H1 (cell line): Measurements from ENCODE around the gene LOXL1. TPM values are rescaled to one million over a fixed set of nuclear protein-coding genes. Genes with fewer than 3 reads are reported as not detected.
"Not testable (repeated sequence)": the region's sequence is repeated elsewhere in the genome, so short reads cannot be mapped to it uniquely, and the experiment has no call there.

Experiments
- CTCF ChIA-PET: fragments of 300-600 bp; sonication (Branson Sonifier 250); formaldehyde crosslinking; loops from one replicate; lab custom pipeline; 2021; ENCODE audit not compliant: partially characterized antibody; lab: Charles Lee
- POLR2A ChIA-PET: fragments of 300-600 bp; sonication (Branson Sonifier 250); formaldehyde crosslinking; loops from one replicate; lab custom pipeline; 2021; ENCODE audit warnings: inconsistent platforms; ENCODE audit not compliant: partially characterized antibody; lab: Charles Lee
- DNase-seq, 2 experiments: peaks; one replicate each; pipeline versions ENCODE4 v3.0.0 to v3.0.0-alpha.2; 2010 to 2022; ENCODE audit warnings: low spot score in 2 of 2, low read depth in 1 of 2, mixed read lengths in 1 of 2
- FAIRE-seq: peaks from 2 replicates; lab custom pipeline; 2011; peaks lifted over from hg19 to GRCh38; lab: Jason Lieb, UNC
- H2AFZ ChIP-seq: 2 replicates; pipeline ENCODE4 v1.8.1; 2012; ENCODE audit warnings: low read length, inconsistent platforms
- H2AK5ac ChIP-seq: 2 replicates; pipeline ENCODE4 v1.6.1; 2013; ENCODE audit warnings: low read depth, low read length
- H2BK120ac ChIP-seq: replicated peaks from 2 replicates; pipeline ENCODE3; 2013; ENCODE audit warnings: low read depth, low read length, inconsistent platforms
- H2BK12ac ChIP-seq: 2 replicates; pipeline ENCODE4 v1.6.1; 2013; ENCODE audit warnings: low read depth, low read length
- H2BK15ac ChIP-seq: 2 replicates; pipeline ENCODE4 v1.6.1; 2013; ENCODE audit warnings: low read length
- H2BK20ac ChIP-seq: 2 replicates; pipeline ENCODE4 v1.6.1; 2013; ENCODE audit warnings: low read length
- H2BK5ac ChIP-seq: 2 replicates; pipeline ENCODE4 v1.6.1; 2013; ENCODE audit warnings: low read depth, low read length
- H3K14ac ChIP-seq: 2 replicates; pipeline ENCODE4 v1.6.1; 2013; ENCODE audit warnings: inconsistent platforms; ENCODE audit not compliant: insufficient read length
- H3K18ac ChIP-seq: 2 replicates; pipeline ENCODE4 v1.6.1; 2013; ENCODE audit warnings: low read length; ENCODE audit errors: extremely low read depth
- H3K23ac ChIP-seq: 2 replicates; pipeline ENCODE4 v1.6.1; 2013; ENCODE audit warnings: inconsistent platforms; ENCODE audit not compliant: insufficient read length
- H3K23me2 ChIP-seq: 2 replicates; pipeline ENCODE4 v1.6.1; 2013; ENCODE audit warnings: low read depth, low read length
- H3K27ac ChIP-seq: 2 replicates; pipeline ENCODE4 v1.6.1; 2011; ENCODE audit warnings: low read depth, low read length, inconsistent platforms
- H3K27me3 ChIP-seq, 4 experiments: replicated peaks in 1 of 4; 1 replicate in 1 of 4; 2 replicates in 3 of 4; pipeline versions ENCODE4 v1.6.1 to v1.8.1; 2011 to 2013; ENCODE audit warnings: low read length in 3 of 4, mild to moderate bottlenecking in 3 of 4, inconsistent platforms in 2 of 4, mixed read lengths in 2 of 4, moderate library complexity in 1 of 4; ENCODE audit not compliant: control insufficient read depth in 3 of 4, insufficient read depth in 3 of 4; ENCODE audit errors: extremely low read depth in 1 of 4
- H3K36me3 ChIP-seq, 4 experiments: 2 replicates each; pipeline versions ENCODE4 v1.6.1 to v1.8.1; 2011 to 2013; ENCODE audit warnings: mild to moderate bottlenecking in 4 of 4, low read length in 3 of 4, moderate library complexity in 2 of 4, control low read depth in 1 of 4, inconsistent platforms in 1 of 4; ENCODE audit not compliant: insufficient read depth in 4 of 4, control insufficient read depth in 2 of 4
- H3K4ac ChIP-seq: replicated peaks from 2 replicates; pipeline ENCODE3; 2013; ENCODE audit warnings: low read length, low read depth, mixed read lengths, inconsistent platforms; ENCODE audit not compliant: insufficient read length
- H3K4me1 ChIP-seq, 4 experiments: replicated peaks in 1 of 4; 1 replicate in 1 of 4; 2 replicates in 3 of 4; pipeline versions ENCODE4 v1.6.1 to v1.8.1; 2011 to 2013; ENCODE audit warnings: low read length in 3 of 4, inconsistent platforms in 2 of 4, mixed read lengths in 1 of 4; ENCODE audit not compliant: insufficient read depth in 4 of 4, control insufficient read depth in 3 of 4
- H3K4me2 ChIP-seq, 2 experiments: 2 replicates each; pipeline versions ENCODE4 v1.6.1 to v1.8.1; 2011 to 2013; ENCODE audit warnings: low read depth in 2 of 2, low read length in 2 of 2, control low read depth in 1 of 2, inconsistent platforms in 1 of 2, mild to moderate bottlenecking in 1 of 2; ENCODE audit not compliant: insufficient read depth in 1 of 2
- H3K4me3 ChIP-seq, 4 experiments: fragments of 200-600, 300-600 bp in 1 of 4; sonication (generic), shearing (Covaris generic), sonication (Bioruptor Twin) in 1 of 4; 2 replicates each; pipeline versions ENCODE4 v1.5.1 to v1.8.1; 2011 to 2016; ENCODE audit warnings: low read length in 4 of 4, low read depth in 3 of 4, control low read depth in 2 of 4, inconsistent platforms in 2 of 4, mild to moderate bottlenecking in 2 of 4, mixed read lengths in 1 of 4, moderate library complexity in 1 of 4; ENCODE audit not compliant: insufficient read depth in 2 of 4; ENCODE audit errors: extremely low read depth in 1 of 4
- H3K56ac ChIP-seq: replicated peaks from 2 replicates; pipeline ENCODE3; 2013; ENCODE audit warnings: low read depth, mild to moderate bottlenecking, mixed read lengths, low read length, inconsistent platforms; ENCODE audit not compliant: insufficient read length
- H3K79me1 ChIP-seq: 2 replicates; pipeline ENCODE4 v1.6.1; 2013; ENCODE audit warnings: low read depth, low read length, control low read depth
- H3K79me2 ChIP-seq, 2 experiments: 2 replicates each; pipeline versions ENCODE4 v1.6.1 to v1.8.1; 2012 to 2013; ENCODE audit warnings: low read length in 2 of 2, mild to moderate bottlenecking in 2 of 2, inconsistent platforms in 1 of 2; ENCODE audit not compliant: insufficient read depth in 2 of 2, control insufficient read depth in 1 of 2
- H3K9ac ChIP-seq, 4 experiments: replicated peaks in 1 of 4; 1 replicate in 1 of 4; 2 replicates in 3 of 4; pipeline versions ENCODE4 v1.6.1 to v1.8.1; 2011 to 2013; ENCODE audit warnings: low read depth in 3 of 4, low read length in 3 of 4, control low read depth in 2 of 4, mild to moderate bottlenecking in 2 of 4, moderate library complexity in 2 of 4, inconsistent platforms in 1 of 4; ENCODE audit errors: extremely low read depth in 1 of 4
- H3K9me3 ChIP-seq, 2 experiments: 2 replicates each; pipeline versions ENCODE4 v1.6.1 to v1.8.1; 2012 to 2013; ENCODE audit warnings: mild to moderate bottlenecking in 2 of 2, moderate library complexity in 2 of 2, control low read depth in 1 of 2, inconsistent platforms in 1 of 2, low read depth in 1 of 2, low read length in 1 of 2, mixed read lengths in 1 of 2; ENCODE audit not compliant: insufficient read depth in 2 of 2
- H4K20me1 ChIP-seq, 2 experiments: replicated peaks in 1 of 2; 2 replicates each; pipeline versions ENCODE3 to v1.8.1; 2011 to 2013; ENCODE audit warnings: inconsistent platforms in 2 of 2, low read length in 2 of 2, mild to moderate bottlenecking in 1 of 2; ENCODE audit not compliant: insufficient read depth in 2 of 2, control insufficient read depth in 1 of 2
- H4K5ac ChIP-seq: 2 replicates; pipeline ENCODE4 v1.6.1; 2013; ENCODE audit warnings: low read length, low read depth, mixed read lengths, inconsistent platforms; ENCODE audit not compliant: insufficient read length
- H4K8ac ChIP-seq: 2 replicates; pipeline ENCODE4 v1.8.0; 2013; ENCODE audit warnings: mild to moderate bottlenecking, moderate library complexity, low read length, inconsistent platforms; ENCODE audit not compliant: insufficient read depth; ENCODE audit errors: extremely low read depth
- H4K91ac ChIP-seq: replicated peaks from 2 replicates; pipeline ENCODE3; 2013; ENCODE audit warnings: low read length, mixed read lengths, inconsistent platforms; ENCODE audit not compliant: insufficient read length
- WGBS, 2 experiments: shearing (Covaris generic) in 1 of 2; methylation state at CpG; one replicate each; pipeline versions ENCODE4 v1.1.6 to v1.1.7; 2013 to 2015; ENCODE audit warnings: low lambda C conversion rate in 2 of 2, mixed read lengths in 2 of 2, inconsistent platforms in 1 of 2, low coverage in 1 of 2, missing lambda C conversion rate in 1 of 2; ENCODE audit not compliant: insufficient replicate concordance in 2 of 2, insufficient coverage in 1 of 2, insufficient read length in 1 of 2; ENCODE audit errors: extremely low coverage in 1 of 2, missing lambda C conversion rate in 1 of 2; 5-methylcytosine and 5-hydroxymethylcytosine counted together
- polyA plus RNA-seq, 7 experiments: library from polyadenylated mRNA; depleted of rRNA in 3 of 7; stranded (reverse) in 5 of 7; unstranded in 2 of 7; fragments of >200 nt in 5 of 7; fragments of 200-250 nt in 2 of 7; gene quantifications; 1 replicate in 5 of 7; 2 replicates in 1 of 7; 4 replicates in 1 of 7; pipeline versions ENCODE4 v1.2.1 to v1.2.3, GENCODE V29; 2011 to 2013; ENCODE audit warnings: missing spikeins in 2 of 7, mixed read lengths in 2 of 7
- total RNA-seq: library from RNA; stranded (reverse); fragmentation: NEBNext Ultra II Directional; extraction: Animal tissue kit (Norgen Biotek cat#: 25700); gene quantifications from 2 replicates; pipeline ENCODE4 v1.2.1, GENCODE V29; 2021

Gene LOXL1
- total and polyA plus RNA-seq, 2 of the 8 experiments (the other 6 are each of a cell fraction or from before 2014, with no cell fraction given), result 8.1 to 14.4 TPM

- H3K27me3 ChIP-seq, H4K5ac ChIP-seq, H2BK120ac ChIP-seq, H2BK15ac ChIP-seq, H2BK5ac ChIP-seq, H3K18ac ChIP-seq, H3K14ac ChIP-seq, H2BK12ac ChIP-seq, H4K91ac ChIP-seq, H3K9ac ChIP-seq, FAIRE-seq, H4K8ac ChIP-seq, H3K4me2 ChIP-seq, H3K4ac ChIP-seq, H4K20me1 ChIP-seq, H3K4me1 ChIP-seq, H2AFZ ChIP-seq, H2BK20ac ChIP-seq, DNase-seq, H3K27ac ChIP-seq, H3K79me1 ChIP-seq, H3K23me2 ChIP-seq, H3K9me3 ChIP-seq, H2AK5ac ChIP-seq, H3K56ac ChIP-seq, H3K4me3 ChIP-seq, H3K36me3 ChIP-seq, H3K79me2 ChIP-seq, H3K23ac ChIP-seq: not testable (repeated sequence)
- CTCF ChIA-PET, result interaction anchor here (1.3 to 5.8 kb wide), 7 partner anchors 9 to 41 kb away, joined by 3 to 31 read pairs (median 7); no protein-coding TSS in a partner anchor
- WGBS, 2 experiments, result 87% methylated on average over 8 of the region's 8 CpGs; no CpG with 5 or more reads in 1 of the 2 experiments
- POLR2A ChIA-PET, result interaction anchor here (1.8 kb wide), 1 partner anchor 11 kb away, joined by 9 read pairs; no protein-coding TSS in a partner anchor
These were observed 12.3 kb downstream of the LOXL1 start for GRCh38 chr15:73938516-73938915.
